Neural progenitor cell (in vitro differentiated cells): ENCODE measurements around the gene BLVRA.

Experiments used
- EZH2 ChIP-seq: fragments of 200-600 bp; sonication (generic); IDR thresholded peaks from 2 replicates; pipeline ENCODE4 v1.6.1; 2017; ENCODE audit warnings: antibody characterized with exemption, mild to moderate bottlenecking, moderate library complexity
- TF ChIP-seq, protein P1 (sequence below): fragments of 200-600 bp; sonication (generic); IDR thresholded peaks from 2 replicates; pipeline ENCODE4 v1.5.1; 2017; ENCODE audit warnings: antibody characterized with exemption, mild to moderate bottlenecking

DNA sequence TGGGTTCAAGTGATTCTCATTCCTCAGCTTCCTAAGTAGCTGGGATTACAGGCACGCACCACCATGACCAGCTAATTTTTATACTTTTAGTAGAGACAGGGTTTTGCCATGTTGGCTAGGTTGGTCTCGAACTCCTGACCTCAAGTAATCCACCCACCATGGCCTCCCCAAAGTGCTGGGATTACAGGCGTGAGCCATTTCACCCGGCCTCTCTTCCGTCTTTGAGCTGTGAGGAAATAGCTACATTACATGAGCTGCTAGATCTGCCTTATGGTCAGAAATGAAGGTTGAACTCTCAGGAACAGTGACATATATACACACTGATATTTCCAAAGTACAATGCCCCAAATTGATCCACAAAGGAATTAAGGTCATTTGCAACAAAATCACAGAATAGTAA is 2.4 kb downstream of the BLVRA start:
- TF ChIP-seq, protein P1, sequence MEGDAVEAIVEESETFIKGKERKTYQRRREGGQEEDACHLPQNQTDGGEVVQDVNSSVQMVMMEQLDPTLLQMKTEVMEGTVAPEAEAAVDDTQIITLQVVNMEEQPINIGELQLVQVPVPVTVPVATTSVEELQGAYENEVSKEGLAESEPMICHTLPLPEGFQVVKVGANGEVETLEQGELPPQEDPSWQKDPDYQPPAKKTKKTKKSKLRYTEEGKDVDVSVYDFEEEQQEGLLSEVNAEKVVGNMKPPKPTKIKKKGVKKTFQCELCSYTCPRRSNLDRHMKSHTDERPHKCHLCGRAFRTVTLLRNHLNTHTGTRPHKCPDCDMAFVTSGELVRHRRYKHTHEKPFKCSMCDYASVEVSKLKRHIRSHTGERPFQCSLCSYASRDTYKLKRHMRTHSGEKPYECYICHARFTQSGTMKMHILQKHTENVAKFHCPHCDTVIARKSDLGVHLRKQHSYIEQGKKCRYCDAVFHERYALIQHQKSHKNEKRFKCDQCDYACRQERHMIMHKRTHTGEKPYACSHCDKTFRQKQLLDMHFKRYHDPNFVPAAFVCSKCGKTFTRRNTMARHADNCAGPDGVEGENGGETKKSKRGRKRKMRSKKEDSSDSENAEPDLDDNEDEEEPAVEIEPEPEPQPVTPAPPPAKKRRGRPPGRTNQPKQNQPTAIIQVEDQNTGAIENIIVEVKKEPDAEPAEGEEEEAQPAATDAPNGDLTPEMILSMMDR = no peak
- TF ChIP-seq EZH2 = no peak
